Measurements from ENCODE around the gene DMBX1.

DMBX1 gene

GRCh38 chr1:46508757-46509156 is 19.1 kb downstream of the DMBX1 start:
- no peak for DNase-seq

GRCh38 chr1:46510341-46510997 is 20.8 kb downstream of the DMBX1 start:
- no peak for DNase-seq

DNA sequence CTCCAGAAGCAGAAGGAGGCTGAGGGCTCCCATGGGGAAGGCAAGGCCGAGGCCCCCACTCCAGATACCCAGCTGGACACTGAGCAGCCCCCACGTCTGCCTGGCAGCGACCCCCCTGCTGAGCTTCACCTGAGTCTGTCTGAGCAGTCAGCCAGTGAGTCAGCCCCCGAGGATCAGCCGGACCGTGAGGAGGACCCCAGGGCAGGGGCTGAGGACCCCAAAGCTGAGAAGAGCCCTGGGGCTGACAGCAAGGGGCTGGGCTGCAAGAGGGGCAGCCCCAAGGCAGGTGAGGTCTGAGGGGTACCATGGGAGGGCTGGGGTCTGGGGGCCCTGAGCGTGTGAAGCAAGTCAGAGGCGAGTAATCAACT is 21.3 kb downstream of the DMBX1 start:
- DNase-seq: no peak

DNA sequence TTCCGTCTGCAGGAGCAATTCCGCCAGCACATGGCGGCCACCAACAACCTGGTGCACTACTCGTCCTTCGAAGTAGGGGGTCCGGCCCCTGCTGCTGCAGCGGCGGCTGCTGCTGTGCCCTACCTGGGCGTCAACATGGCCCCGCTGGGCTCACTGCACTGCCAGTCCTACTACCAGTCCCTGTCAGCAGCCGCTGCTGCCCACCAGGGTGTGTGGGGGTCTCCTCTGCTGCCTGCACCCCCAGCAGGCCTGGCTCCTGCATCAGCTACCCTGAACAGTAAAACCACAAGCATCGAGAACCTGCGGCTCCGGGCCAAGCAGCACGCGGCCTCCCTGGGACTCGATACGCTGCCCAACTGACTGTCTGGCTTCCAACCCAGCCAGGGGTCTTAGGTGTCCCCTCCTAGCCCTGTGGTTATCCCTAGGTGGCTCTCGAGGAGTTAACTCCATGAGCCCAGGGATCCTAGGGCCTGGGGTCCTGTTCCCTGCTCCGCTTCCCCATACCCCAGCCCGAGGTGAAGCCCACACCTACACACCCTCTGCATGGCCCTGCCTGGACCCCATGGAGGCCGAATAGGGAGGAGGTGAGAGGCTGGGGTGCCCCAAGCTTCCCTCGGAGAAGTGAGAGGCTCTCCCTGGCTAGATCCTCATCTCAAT is 22.6 kb downstream of the DMBX1 start:
- no peak for DNase-seq

- DNase-seq: no peak
These were observed 23.2 kb downstream of the DMBX1 start for GRCh38 chr1:46512792-46513190.

GRCh38 chr1:46513536-46513935 is 23.9 kb downstream of the DMBX1 start:
- DNase-seq: no peak

DNA sequence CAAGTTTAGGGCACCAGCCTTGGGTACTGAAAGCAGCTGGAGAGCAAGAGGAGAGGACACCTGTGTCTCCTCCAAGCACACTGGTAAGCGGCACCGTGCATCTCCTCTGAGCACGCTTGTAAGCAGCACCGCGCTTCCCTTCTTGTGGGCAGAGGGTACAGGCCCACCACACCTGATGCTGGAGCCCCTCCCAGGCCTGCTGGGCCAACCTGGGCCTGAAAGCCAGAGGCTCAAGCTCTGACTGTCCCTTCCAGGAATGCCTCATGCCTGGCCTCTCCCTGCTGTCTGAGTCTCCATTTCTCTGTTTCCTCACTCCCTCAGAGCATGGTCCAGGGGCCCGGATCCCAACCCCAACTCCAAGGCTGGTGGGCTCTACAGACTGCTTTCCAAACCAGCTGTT is 25.9 kb downstream of the DMBX1 start:
- no peak for DNase-seq

- DNase-seq: no peak
These were observed 26.7 kb downstream of the DMBX1 start for GRCh38 chr1:46516200-46516950.

DNA sequence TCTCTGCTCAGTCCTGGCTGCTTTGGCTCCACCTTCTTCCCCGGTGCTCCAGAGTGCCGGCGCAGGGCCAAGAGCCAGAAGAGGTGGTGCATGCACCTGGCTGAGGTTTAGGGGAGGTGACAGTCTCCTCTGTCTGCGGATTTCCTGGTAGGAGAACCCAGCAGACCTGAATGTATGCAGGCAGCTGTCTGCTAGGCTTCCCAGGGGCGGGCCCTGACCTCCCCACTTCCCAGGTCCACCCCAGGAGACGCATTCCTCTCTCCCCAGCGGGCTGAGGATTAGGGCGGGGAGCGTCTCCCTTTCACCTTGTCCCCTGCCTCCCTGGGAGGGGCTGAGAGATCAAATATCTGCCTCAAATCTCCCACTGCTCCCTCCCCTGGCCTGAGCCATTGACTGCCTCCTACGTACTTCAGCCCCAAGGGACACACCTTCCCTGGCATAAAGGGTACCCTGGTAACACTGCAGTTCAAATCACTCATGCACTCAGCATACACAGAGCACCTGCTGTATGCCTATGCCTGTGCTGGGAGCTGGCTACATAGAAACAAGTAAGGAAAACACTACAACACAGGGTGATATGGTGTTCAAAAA is 27.5 kb downstream of the DMBX1 start:
- peak; percentile 31 for DNase-seq

- DNase-seq: no peak
These were observed 28.4 kb downstream of the DMBX1 start for GRCh38 chr1:46517932-46518498.

DNA sequence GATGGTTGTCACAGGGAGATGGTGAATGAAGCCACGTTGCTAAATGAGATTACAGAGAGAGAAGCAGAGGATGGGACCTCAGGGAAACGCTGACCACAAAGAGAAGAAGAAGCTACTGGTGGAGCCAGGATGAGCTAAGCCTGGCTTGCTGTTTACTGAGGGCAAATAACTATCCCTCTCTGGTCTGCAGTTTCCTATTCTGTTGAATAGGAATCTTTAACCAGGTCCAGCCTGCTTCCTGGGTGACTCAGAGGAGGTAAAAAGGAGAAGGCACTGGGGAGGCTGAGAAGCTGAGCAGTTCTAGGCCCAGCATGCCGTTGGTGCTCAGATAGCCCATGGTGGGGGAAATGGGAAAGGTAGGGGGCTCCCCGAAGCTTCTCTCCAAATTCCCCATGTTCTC is 29.6 kb downstream of the DMBX1 start:
- no peak for DNase-seq

- DNase-seq: no peak
These were observed 30.7 kb downstream of the DMBX1 start for GRCh38 chr1:46520063-46520911.

DNA sequence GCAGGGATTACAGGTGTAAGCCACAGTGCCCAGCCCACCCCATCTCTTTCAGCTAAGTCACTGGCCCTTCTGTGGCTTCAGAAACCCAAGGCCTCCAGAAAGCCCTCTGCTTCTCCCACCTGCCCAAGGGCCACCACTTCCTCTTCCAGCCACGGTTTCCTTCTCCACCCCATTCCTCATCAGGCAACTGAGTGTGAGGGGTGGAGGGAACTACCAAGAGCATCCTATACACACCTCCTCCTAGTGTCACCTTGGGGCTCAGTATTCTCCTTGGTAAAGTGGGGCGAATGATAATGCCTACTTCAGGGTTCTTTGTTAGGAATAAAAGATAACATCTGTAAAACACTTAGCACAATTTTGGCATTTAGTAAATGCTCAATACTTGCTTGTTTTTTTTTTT is 31.8 kb downstream of the DMBX1 start:
- DNase-seq: no peak

DNA sequence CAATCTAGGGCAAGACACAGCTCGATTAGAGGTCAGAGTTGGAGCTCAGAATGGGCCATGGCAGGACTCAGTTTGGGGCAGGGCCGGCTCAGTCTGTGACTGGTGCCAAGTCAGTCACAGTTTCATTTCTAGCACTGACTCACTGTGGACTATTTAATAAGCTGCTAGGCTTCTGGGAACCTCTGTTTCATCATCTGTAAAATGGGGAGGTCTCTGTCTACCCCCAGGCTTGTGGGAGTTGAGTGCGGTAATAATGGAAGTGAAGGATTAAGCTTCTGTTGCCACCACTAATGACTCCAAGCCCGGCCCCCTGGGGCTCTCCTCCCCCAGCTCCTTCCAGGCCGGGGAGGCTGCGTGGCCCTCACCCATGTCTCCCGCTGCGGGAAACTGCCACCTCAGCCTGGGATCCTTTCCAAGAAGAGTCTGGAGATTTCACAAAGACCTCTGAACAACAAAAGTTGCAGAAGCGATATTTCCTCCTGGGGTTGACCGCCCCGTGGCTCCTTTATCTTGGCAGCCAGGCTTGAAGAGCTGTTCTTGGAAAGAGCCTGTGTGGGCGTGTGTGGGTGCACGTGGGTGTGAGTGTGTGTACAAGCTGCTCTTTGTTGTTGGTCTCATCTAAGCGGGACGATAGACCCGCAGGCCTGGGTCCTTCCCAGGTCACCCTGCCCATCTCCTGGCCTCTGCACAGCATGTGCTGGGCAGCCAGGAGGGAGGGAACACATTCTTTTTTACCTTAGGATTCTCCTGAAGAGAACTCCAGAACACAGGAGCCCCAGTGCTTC is 32.7 kb downstream of the DMBX1 start:
- no peak for DNase-seq

DNA sequence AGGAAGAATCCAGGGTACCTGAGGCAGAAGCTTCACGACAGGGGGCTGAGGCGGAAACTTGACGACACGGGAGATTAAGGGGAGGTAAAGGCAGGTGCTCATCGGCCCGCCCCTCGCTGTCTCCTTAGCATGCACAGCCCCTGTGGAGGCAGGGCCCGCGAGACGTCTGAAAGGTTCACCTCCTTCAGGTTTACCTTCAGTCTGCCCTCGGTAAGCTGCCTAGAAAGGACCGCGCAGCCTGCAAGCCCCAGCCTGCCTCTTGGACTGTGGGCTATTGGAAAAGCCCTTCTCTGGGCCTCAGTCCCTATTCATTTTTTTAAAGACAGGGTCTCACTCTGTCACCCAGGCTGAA is 33.3 kb downstream of the DMBX1 start:
- no peak for DNase-seq

- no peak for DNase-seq
These were observed 34.1 kb downstream of the DMBX1 start for GRCh38 chr1:46523496-46524353.

DNA sequence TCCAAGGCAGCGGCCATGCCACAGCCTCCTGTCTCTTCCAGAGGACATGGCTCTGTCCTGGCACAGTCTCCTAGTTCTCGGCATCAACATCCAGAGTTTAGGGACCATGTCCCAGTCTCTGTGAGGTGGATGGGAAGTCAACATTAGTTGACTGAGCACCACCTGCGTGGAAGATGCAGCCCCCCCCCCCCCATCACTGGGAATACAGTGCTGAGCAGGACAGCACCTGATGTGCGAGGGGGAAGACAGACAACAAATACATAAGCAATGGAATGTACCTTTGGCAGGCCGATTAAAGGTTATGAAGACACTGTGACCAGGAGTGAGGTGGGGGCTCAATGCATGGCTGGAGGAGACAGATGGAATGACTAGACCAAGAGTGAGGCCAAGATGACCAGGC is 35.2 kb downstream of the DMBX1 start:
- DNase-seq: no peak

- no peak for DNase-seq
These were observed 35.8 kb downstream of the DMBX1 start for GRCh38 chr1:46525253-46525983.

DNA sequence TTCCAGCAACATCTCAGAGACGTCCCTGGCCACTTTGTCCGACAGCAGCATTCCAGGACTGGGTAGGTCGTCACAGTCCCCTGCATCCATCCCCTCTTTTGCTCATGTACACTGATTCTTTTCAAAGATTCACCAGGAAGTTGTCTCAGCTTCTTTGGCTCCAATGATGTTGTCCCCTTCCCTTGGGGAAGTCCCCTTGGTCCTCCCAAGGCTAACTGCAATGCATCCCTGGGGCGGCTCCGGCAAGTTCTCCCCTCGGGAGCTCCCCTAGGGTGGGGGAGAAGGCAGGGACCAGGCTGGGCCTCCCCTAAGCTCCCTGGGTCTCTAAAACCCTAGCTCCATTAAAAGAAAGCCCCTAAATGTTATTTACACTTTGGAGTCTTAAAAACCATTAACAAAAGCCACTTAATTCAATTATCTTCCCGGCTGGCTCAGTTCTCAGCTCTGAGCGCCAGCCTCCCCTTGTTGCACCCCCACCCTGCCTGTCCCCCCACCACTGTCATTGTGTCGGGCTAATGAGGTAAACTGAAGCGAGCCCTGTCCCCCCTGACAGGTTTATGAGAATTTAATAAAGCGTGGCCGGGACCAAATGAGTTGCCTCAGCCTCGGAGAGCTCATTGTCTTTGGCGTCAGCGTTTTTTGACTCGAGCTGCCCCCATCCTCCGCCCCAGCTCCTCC is 36.5 kb downstream of the DMBX1 start:
- no peak for DNase-seq

Measured in NCI-H526 treated with DMSO at 0.1 percent for 48 hours (cell line).